Osteoblast (primary cell): Measurements from ENCODE around the gene IGSF6. TPM values are rescaled to one million over a fixed set of nuclear protein-coding genes. Genes with fewer than 3 reads are reported as not detected.

ENCODE experiments used
- DNase-seq: peaks from one replicate; pipeline ENCODE4 v3.0.0; 2011; ENCODE audit warnings: low spot score, mixed read lengths; ENCODE audit not compliant: insufficient read length; ENCODE audit errors: missing footprints
- H2AFZ ChIP-seq: 2 replicates; pipeline ENCODE4 v1.6.0; 2011; ENCODE audit warnings: mild to moderate bottlenecking, low read length
- H3K27ac ChIP-seq: 2 replicates; pipeline ENCODE4 v1.5.1; 2011; ENCODE audit warnings: mild to moderate bottlenecking, low read depth, low read length, moderate library complexity
- H3K27me3 ChIP-seq: 2 replicates; pipeline ENCODE4 v1.6.0; 2012; ENCODE audit warnings: mild to moderate bottlenecking, control low read depth, inconsistent platforms, low read length, moderate library complexity; ENCODE audit not compliant: insufficient read depth
- H3K36me3 ChIP-seq: 2 replicates; pipeline ENCODE4 v1.5.1; 2011; ENCODE audit warnings: mild to moderate bottlenecking, low read length, control low read depth, moderate library complexity; ENCODE audit not compliant: insufficient read depth
- H3K4me1 ChIP-seq: 2 replicates; pipeline ENCODE4 v1.5.1; 2011; ENCODE audit warnings: mild to moderate bottlenecking, low read length, control low read depth, moderate library complexity; ENCODE audit not compliant: insufficient read depth
- H3K4me2 ChIP-seq: 2 replicates; pipeline ENCODE4 v1.6.0; 2011; ENCODE audit warnings: mild to moderate bottlenecking, low read length; ENCODE audit not compliant: insufficient read depth
- H3K4me3 ChIP-seq: fragments of 200-600 bp; sonication (generic); 3 replicates; pipeline ENCODE4 v1.5.1; 2012; ENCODE audit warnings: mild to moderate bottlenecking, low read length, inconsistent platforms; ENCODE audit not compliant: insufficient read depth
- H3K79me2 ChIP-seq: 2 replicates; pipeline ENCODE4 v1.6.0; 2012; ENCODE audit warnings: mild to moderate bottlenecking, low read length, control low read depth, inconsistent platforms; ENCODE audit not compliant: insufficient read depth
- H3K9me3 ChIP-seq: 2 replicates; pipeline ENCODE4 v1.5.1; 2011; ENCODE audit warnings: low read depth, low read length, control low read depth
- H4K20me1 ChIP-seq: 2 replicates; pipeline ENCODE4 v1.6.0; 2012; ENCODE audit warnings: mild to moderate bottlenecking, low read length, control low read depth; ENCODE audit not compliant: insufficient read depth
- CTCF ChIP-seq: IDR thresholded peaks from 2 replicates; pipeline ENCODE4 v1.5.1; 2011; ENCODE audit warnings: mild to moderate bottlenecking, low read depth, low read length, moderate library complexity; ENCODE audit errors: extremely low read depth
- small RNA-seq: library from RNA; depleted of rRNA; stranded (forward); fragments of <200 nt; gene quantifications from one replicate; pipeline ENCODE3, GENCODE V24; 2012
- total RNA-seq: library from RNA; depleted of rRNA; stranded (reverse); fragments of >200 nt; gene quantifications from 2 replicates; pipeline ENCODE4 v1.2.3, GENCODE V29; 2012

Gene IGSF6
- total RNA-seq, 1 donor, result 0.36 TPM

GRCh38 chr16:21590796-21591195 is 61.6 kb downstream of the IGSF6 start:
- H3K4me2 ChIP-seq, result peak overlapping the region; percentile 66
- H3K4me1 ChIP-seq, result peaks cover 21% of the 10 kb centered on the region
- H3K27me3 ChIP-seq, result no peaks in the 10 kb centered on the region
- peak overlapping the region; percentile 51 for H2AFZ ChIP-seq
- H4K20me1 ChIP-seq, result no peaks in the 10 kb centered on the region
- peak overlapping the region; percentile 42 for H3K27ac ChIP-seq
- no peaks in the 10 kb centered on the region for H3K9me3 ChIP-seq
- H3K36me3 ChIP-seq, result no peaks in the 10 kb centered on the region
- DNase-seq, result peak; percentile 63
- no peak overlapping the region for H3K4me3 ChIP-seq
- TF ChIP-seq CTCF, result no peak
- H3K79me2 ChIP-seq, result no peaks in the 10 kb centered on the region

DNA sequence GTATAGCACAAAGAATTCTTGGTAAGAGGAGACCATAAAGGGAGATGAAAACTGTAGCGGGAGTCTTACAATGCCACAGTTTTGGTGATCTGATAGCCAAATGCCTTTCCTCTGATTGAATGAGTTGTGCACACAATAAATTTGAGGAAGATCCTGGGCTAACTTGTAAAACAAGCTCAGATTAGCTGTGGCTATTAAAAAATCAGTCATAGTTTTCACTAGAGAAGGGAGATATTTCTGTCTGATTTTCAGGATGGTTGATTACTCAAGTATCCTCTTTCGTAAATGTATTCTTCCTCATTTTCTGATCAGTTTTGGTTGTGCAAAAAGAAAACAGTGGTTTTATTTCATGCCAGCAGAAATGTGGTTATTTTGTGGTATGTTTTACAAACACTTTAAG is 62.1 kb downstream of the IGSF6 start:
- H3K79me2 ChIP-seq, result no peaks in the 10 kb centered on the region
- no peak overlapping the region for H3K4me3 ChIP-seq
- H3K27me3 ChIP-seq, result no peaks in the 10 kb centered on the region
- no peak for TF ChIP-seq CTCF
- peaks cover 21% of the 10 kb centered on the region for H3K4me1 ChIP-seq
- peak; percentile 81 for DNase-seq
- H2AFZ ChIP-seq, result no peak overlapping the region
- peak overlapping the region; percentile 29 for H3K27ac ChIP-seq
- no peaks in the 10 kb centered on the region for H3K36me3 ChIP-seq
- no peaks in the 10 kb centered on the region for H3K9me3 ChIP-seq
- no peaks in the 10 kb centered on the region for H4K20me1 ChIP-seq
- H3K4me2 ChIP-seq, result peak overlapping the region; percentile 66

DNA sequence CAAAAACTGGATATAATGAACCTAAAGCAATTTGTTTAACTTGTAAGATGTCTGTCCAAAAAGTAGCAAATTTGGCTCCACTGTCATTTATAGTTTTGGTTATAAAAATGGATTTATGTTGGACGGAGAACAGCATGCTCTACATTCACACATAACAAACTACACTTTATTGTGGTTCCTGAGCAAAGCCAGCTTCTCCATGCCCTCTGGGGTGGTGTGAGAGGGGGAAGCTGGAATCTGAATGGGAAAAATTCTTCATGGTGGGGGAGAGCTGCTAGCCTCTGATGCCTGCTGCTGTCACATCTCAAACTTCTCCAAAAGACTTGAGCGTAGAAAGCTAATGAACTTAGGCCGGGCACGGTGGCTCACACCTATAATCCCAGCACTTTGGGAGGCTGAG is 62.9 kb downstream of the IGSF6 start:
- no peak for TF ChIP-seq CTCF
- Histone ChIP-seq H4K20me1 (no peaks in the 10 kb centered on the region), H3K4me1 (peaks cover 21% of the 10 kb centered on the region), H3K36me3 (no peaks in the 10 kb centered on the region), H3K4me2 (peak overlapping the region; percentile 66), H3K9me3 (no peaks in the 10 kb centered on the region), H2AFZ (peak overlapping the region; percentile 59), H3K27me3 (no peaks in the 10 kb centered on the region), H3K79me2 (no peaks in the 10 kb centered on the region), H3K4me3 (no peak overlapping the region), H3K27ac (no peak overlapping the region)
- DNase-seq, result peak; percentile 22

Small RNA genes within 50 kb of the gene (small RNA-seq; reads per million reads assigned to genes)
- gene RNU6-1005P, result not detected
- not detected for gene RNU6-196P

Other genes with a start within 250 kb of the IGSF6 start
- gene METTL9, start 53.0 kb downstream of the IGSF6 start, total RNA-seq, result 170 and 210 TPM in 2 replicates
- under 0.01 TPM in 2 replicates for gene OTOA, start 11.4 kb upstream of the IGSF6 start, total RNA-seq
- gene NPIPB4, start 205.1 kb upstream of the IGSF6 start, total RNA-seq, result 42.7 and 77.5 TPM in 2 replicates